ENCODE measurements around the gene CCNB1IP1.

The CCNB1IP1 gene

DNA sequence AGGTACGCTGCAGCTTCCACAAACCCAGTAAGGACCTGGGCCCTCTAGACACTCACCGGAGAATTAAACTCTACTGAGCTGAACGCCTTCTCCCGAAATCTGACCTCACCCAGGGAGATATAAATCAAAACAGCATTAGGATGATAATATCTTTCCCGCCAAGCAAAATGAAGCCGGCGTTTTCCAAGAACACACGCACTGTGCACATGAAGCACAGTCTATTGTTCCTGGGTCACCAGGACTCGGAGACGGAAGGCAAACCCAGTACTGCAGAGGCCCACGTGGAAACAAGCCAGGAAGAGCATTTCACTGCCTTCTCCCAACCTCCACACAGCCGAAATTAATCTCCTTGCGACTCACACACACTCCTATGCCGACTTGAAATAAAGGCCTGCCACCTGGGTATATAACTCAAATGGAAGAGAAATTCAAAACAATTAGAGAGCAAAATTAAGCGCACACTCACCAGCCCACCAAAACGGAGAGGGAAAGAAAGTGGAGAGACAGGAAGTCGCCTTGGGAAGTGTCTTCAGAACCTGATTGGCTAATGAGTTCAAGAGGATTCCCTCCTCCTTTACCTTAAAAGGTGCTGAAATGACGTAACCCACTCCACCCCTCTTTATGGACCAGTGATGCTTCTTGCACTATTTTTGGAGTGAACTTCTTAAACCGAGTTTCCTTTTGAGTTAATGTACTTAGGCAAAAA lies at the start of gene CCNB1IP1:
Gene CCNB1IP1 (minus strand): TSS at position 492 of the 706 bp plus-strand sequence. CDS start 16,756 bp downstream, outside the sequence.
- TF ChIP-seq CTCF (IDR thresholded peaks at IDR 0.05; ENCODE audit: control extremely low read depth, extremely low read depth, low read depth, missing control alignments), result no peak
- ChIA-PET CTCF (interaction anchor here (0.7 to 3.3 kb wide), 10 partner anchors 10 to 638 kb away, joined by 3 to 19 read pairs (median 3); partner anchors contain the start of genes PARP2 and TTC5), POLR2A (interaction anchor here (2.2 kb wide), 1 partner anchor 10 kb away, joined by 21 read pairs; the partner anchor contains the start of gene PARP2)
- DNase-seq (ENCODE audit: extremely low spot score), result peak; percentile 90

- no peak for TF ChIP-seq CTCF (IDR thresholded peaks at IDR 0.05; ENCODE audit: control extremely low read depth, extremely low read depth, low read depth, missing control alignments)
- ChIA-PET CTCF (interaction anchor here (1.0 to 4.8 kb wide), 2 partner anchors 22 to 33 kb away, joined by 3 to 15 read pairs; no protein-coding TSS in a partner anchor), POLR2A (no interaction called here)
- no peak for DNase-seq (ENCODE audit: extremely low spot score)
Measured at GRCh38 chr14:20382526-20382925, 49.4 kb upstream of the CCNB1IP1 start.

GRCh38 chr14:20381341-20381740 lies 48.3 kb upstream of the CCNB1IP1 start:
- TF ChIP-seq CTCF (IDR thresholded peaks at IDR 0.05; ENCODE audit: control extremely low read depth, extremely low read depth, low read depth, missing control alignments), result no peak
- CTCF ChIA-PET, result interaction anchor here (1.0 to 4.8 kb wide), 6 partner anchors 10 to 54 kb away, joined by 3 to 15 read pairs (median 3); no protein-coding TSS in a partner anchor
- POLR2A ChIA-PET, result no interaction called here
- no peak for DNase-seq (ENCODE audit: extremely low spot score)

- no peak for TF ChIP-seq CTCF (IDR thresholded peaks at IDR 0.05; ENCODE audit: control extremely low read depth, extremely low read depth, low read depth, missing control alignments)
- no peak for DNase-seq (ENCODE audit: extremely low spot score)
- CTCF ChIA-PET, result interaction anchor here (1.2 to 4.8 kb wide), 4 partner anchors 12 to 53 kb away, joined by 3 to 15 read pairs (median 4); no protein-coding TSS in a partner anchor
- POLR2A ChIA-PET, result no interaction called here
Measured at GRCh38 chr14:20380681-20381080, 47.6 kb upstream of the CCNB1IP1 start.

DNA sequence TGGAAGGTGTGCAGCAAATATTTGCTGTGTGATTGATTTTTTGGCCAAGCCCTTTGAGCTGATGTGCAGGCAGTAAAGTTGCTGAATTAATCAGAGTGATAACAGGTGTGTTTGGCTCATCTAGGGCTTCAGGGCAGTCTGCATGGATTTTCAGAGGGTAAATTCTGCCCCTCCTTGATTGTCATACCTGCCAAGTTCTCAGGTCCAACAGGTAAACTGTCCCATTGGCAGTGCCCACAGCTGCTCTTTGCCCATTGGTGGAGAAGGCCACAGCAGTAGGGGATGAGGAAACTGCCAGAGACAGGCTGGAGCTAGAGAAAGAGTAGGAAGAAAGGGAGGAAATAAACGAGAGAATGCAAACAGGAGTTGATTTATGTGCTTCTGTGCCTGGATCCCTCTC lies 46.7 kb upstream of the CCNB1IP1 start:
- POLR2A ChIA-PET, result interaction anchor here (0.5 kb wide), 1 partner anchor 58 kb away, joined by 3 read pairs; no protein-coding TSS in a partner anchor
- TF ChIP-seq CTCF (IDR thresholded peaks at IDR 0.05; ENCODE audit: control extremely low read depth, extremely low read depth, low read depth, missing control alignments), result no peak
- CTCF ChIA-PET, result interaction anchor here (4.8 kb wide), 1 partner anchor 36 kb away, joined by 15 read pairs; no protein-coding TSS in a partner anchor
- DNase-seq (ENCODE audit: extremely low spot score), result no peak

DNA sequence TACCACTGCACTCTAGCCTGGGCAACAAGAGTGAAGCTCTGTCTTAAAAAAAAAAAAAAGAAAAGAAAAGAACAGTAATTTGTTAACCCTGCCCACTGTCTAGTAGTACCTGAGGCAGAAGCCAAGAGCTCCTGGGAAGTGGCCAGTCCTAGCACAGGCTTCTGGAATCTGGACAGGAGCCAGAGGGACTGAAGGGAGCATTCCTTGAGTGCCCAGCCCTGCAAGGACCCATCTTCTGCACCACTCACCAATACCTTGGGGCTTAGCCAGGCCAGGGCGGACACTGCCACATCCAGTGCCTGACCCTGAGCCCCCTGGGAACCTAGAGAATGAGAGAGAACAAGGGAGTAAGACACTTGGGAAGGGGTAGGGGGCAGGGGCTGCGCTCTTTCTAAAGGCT lies 44.1 kb upstream of the CCNB1IP1 start:
- POLR2A ChIA-PET, result interaction anchor here (0.7 kb wide), 1 partner anchor 30 kb away, joined by 3 read pairs; no protein-coding TSS in a partner anchor
- no peak for TF ChIP-seq CTCF (IDR thresholded peaks at IDR 0.05; ENCODE audit: control extremely low read depth, extremely low read depth, low read depth, missing control alignments)
- no peak for DNase-seq (ENCODE audit: extremely low spot score)
- CTCF ChIA-PET, result interaction anchor here (2.2 kb wide), 1 partner anchor 13 kb away, joined by 6 read pairs; no protein-coding TSS in a partner anchor
